Mucosa of stomach (tissue), 1 donor: ENCODE measurements around the gene BCAS1.
"Not testable (repeated sequence)": the region's sequence is repeated elsewhere in the genome, so short reads cannot be mapped to it uniquely, and the experiment has no call there.

Experiments
- H3K27me3 ChIP-seq: one replicate; pipeline ENCODE4 v1.7.0; 2013; ENCODE audit warnings: mild to moderate bottlenecking, low read length; ENCODE audit not compliant: control insufficient read depth, insufficient read depth
- H3K36me3 ChIP-seq: one replicate; pipeline ENCODE4 v1.7.0; 2013; ENCODE audit warnings: low read length; ENCODE audit not compliant: control insufficient read depth, insufficient read depth
- H3K4me1 ChIP-seq: one replicate; pipeline ENCODE4 v1.7.0; 2013; ENCODE audit warnings: mild to moderate bottlenecking, low read length; ENCODE audit not compliant: control insufficient read depth, insufficient read depth
- H3K4me3 ChIP-seq: one replicate; pipeline ENCODE4 v1.7.0; 2013; ENCODE audit warnings: low read length
- H3K9ac ChIP-seq: one replicate; pipeline ENCODE4 v1.7.0; 2013; ENCODE audit warnings: mild to moderate bottlenecking, low read length, moderate library complexity
- H3K9me3 ChIP-seq: one replicate; pipeline ENCODE4 v1.7.0; 2013; ENCODE audit warnings: mild to moderate bottlenecking, low read length, moderate library complexity; ENCODE audit not compliant: control insufficient read depth
- donor health status: Pancreatic carcinoma.

Gene BCAS1

DNA sequence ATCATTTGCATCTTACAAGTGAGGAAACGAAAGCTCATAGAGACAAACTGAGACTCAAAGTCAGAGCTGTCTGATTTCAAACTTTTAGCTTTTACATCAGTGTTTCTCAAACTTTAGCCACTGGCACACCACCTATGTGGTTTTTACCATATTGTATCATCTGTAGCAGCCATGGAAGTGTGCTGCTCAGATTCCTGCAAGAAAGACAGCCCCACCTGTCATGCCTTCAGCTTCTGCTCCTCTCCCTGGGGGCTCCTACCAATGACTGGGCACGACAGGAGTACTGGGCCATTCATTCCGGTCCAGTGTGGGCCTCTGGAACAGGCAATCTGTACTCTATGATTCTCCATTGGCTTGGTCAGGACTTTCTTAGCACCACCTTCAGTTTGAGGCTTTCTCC, 87.0 kb downstream of the BCAS1 start:
- no peaks in the 10 kb centered on the region for H3K27me3 ChIP-seq
- H3K9me3 ChIP-seq: no peaks in the 10 kb centered on the region
- H3K36me3 ChIP-seq: no peaks in the 10 kb centered on the region
- no peak overlapping the region for H3K9ac ChIP-seq
- no peak overlapping the region for H3K4me3 ChIP-seq
- H3K4me1 ChIP-seq: no peaks in the 10 kb centered on the region

DNA sequence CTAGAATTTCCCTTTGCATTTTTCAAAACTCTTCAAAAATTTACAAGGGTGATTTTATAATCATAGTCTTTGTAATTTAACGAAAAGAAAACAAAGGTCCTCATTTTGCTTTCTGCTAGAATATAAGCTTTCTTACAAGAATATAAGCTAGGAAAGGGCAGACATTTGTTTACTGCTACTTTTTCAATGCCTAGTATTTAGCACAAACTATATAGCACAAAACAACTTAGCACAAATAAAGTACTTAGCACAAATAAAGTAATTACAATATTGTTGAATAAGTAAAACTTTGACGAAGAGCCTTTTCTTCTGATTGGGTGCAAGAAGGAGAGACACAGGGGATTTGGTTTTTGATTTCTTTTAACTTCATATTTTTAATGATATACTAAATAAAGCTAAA, 87.8 kb downstream of the BCAS1 start:
- Histone ChIP-seq H3K4me3 (no peak overlapping the region), H3K36me3 (no peaks in the 10 kb centered on the region), H3K9me3 (no peaks in the 10 kb centered on the region), H3K9ac (no peak overlapping the region), H3K4me1 (no peaks in the 10 kb centered on the region), H3K27me3 (no peaks in the 10 kb centered on the region)

DNA sequence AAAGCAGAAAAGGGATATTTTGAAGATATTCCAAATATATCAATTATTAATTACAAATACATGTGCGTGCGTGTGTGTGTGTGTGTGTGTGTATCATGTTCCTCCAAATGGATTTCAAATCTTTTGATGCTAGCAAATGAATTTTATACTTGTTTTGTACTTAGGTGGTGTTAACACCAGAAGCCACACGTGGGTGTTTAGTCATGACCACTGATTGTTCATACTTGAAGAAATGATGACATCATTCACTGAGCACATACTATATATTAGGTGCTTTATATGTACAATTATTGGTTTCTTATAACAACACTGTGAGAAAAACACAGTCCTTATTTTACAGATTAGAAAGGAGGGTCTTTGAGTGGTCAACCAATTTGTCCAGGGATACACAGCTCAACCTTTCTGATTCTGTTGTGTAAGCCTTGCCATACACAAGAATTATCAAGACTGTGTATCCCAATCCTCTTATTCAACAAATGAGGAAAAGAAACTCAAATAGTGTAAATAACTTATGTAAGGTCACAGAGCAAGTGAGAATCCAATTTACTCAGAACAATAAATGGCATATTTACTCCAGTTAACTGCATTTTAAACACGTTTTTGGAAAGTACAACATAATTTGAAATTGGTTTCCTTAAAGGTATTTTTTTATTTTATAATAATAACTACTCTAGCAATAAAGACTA, 88.5 kb downstream of the BCAS1 start:
- H3K27me3 ChIP-seq: no peaks in the 10 kb centered on the region
- H3K9ac ChIP-seq: no peak overlapping the region
- no peaks in the 10 kb centered on the region for H3K36me3 ChIP-seq
- no peaks in the 10 kb centered on the region for H3K9me3 ChIP-seq
- H3K4me1 ChIP-seq: no peaks in the 10 kb centered on the region
- no peak overlapping the region for H3K4me3 ChIP-seq

DNA sequence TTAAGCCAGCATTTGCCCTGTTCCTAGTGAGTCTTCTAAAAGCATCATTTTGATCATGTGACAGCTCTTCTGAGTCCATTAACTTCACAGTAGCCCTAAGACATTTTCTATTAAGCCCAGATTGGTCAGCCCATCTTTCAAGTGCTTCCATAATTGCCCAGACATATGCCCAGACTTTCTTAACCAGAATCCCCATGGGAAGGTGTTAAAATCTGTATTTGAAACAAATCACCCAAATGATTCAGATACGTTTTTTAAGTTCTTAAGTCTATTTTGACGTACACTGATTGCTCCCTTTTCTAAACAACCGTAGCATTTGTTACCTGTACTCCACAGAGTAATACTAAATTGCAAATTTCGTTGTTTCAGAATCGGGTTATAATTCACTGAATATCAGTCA, 89.3 kb downstream of the BCAS1 start:
- Histone ChIP-seq H3K36me3 (no peaks in the 10 kb centered on the region), H3K4me1 (no peaks in the 10 kb centered on the region), H3K27me3 (no peaks in the 10 kb centered on the region), H3K9me3 (no peaks in the 10 kb centered on the region), H3K4me3 (no peak overlapping the region), H3K9ac (no peak overlapping the region)

GRCh38 chr20:53980031-53980465, 90.3 kb downstream of the BCAS1 start:
- Histone ChIP-seq H3K9me3 (no peaks in the 10 kb centered on the region), H3K27me3 (no peaks in the 10 kb centered on the region), H3K4me3 (no peak overlapping the region), H3K36me3 (no peaks in the 10 kb centered on the region), H3K9ac (no peak overlapping the region), H3K4me1 (no peaks in the 10 kb centered on the region)

DNA sequence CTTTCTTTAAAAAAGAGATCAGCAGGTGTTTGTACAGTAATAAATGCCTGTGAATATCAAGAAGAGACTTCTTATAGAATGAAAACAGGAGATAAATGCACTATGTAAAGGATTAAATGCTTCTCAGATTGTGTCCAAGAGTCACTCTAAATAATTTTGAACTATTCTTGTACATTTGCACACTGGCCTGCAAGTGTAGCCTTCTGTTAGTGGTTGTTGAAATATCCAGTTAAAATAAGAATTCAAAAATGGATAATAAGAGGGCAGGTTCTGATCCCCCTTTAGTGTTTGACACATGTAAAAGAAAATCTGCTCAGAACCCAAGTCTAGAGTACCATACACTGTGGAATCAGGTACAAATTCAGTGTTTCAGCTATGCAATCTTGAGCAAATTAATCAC, 91.9 kb downstream of the BCAS1 start:
- H3K4me1 ChIP-seq: no peaks in the 10 kb centered on the region
- H3K9ac ChIP-seq: no peak overlapping the region
- H3K4me3 ChIP-seq: no peak overlapping the region
- no peaks in the 10 kb centered on the region for H3K9me3 ChIP-seq
- no peaks in the 10 kb centered on the region for H3K27me3 ChIP-seq
- H3K36me3 ChIP-seq: no peaks in the 10 kb centered on the region

GRCh38 chr20:53977391-53977790, 93.0 kb downstream of the BCAS1 start:
- Histone ChIP-seq H3K36me3 (no peaks in the 10 kb centered on the region), H3K27me3 (no peaks in the 10 kb centered on the region), H3K4me1 (no peaks in the 10 kb centered on the region), H3K4me3 (no peak overlapping the region), H3K9me3 (no peaks in the 10 kb centered on the region), H3K9ac (no peak overlapping the region)

DNA sequence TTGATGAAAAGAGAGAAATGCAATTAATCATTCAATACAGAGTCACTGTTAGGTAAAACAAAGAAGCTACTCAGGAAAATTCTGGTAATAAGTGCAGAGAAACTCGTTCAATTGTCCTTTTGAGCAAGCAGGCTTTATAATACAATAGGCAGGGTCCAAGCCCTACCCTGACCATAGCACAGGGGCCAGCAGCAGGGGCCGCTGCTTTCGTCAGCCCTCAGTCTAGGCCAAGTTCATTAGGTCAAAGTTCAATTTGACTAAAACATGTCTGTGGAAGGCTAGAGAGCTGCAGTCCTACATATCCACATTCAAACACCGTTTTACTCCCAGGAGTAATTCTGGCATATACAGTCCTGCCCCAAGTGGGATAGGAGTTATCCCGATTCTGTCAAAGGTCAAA, 94.6 kb downstream of the BCAS1 start:
- Histone ChIP-seq H3K27me3 (no peaks in the 10 kb centered on the region), H3K36me3 (no peaks in the 10 kb centered on the region), H3K4me1 (no peaks in the 10 kb centered on the region), H3K9me3 (no peaks in the 10 kb centered on the region), H3K9ac (no peak overlapping the region), H3K4me3 (no peak overlapping the region)

DNA sequence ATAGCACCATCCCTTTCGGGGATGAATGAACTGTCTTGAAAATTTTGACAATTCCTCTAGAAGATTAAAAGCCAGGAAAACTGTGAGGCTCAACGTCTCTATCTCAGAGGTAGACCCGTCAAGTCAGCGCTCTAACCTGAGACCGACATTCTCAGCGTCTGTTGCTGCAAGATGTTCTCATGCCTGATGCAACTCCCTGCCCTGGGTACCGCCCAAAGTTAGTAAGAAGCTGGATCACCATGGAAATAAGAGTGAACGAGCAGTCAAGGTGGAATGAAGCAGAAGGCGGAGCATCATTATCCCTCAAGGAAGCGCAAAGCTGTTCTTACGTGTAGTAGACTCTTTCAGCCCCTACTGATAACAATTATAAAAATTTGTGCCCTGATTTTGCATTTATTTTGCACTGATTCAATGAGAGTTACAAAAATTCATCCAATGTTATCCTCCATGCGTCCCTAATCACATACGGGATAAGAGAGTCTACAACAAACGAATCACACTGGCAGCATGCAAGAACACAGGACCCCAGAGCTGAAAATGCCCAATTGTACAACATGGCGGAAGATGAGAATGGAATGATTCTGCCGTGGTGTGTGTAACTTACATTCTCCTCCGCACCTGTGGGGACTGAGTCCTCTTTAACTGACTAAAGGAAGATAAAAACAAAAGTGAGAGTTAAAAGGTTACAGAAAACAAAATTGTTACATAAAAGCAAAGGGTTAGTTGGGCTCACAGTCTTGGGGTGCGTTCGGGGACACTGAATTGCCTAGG, 95.4 kb downstream of the BCAS1 start:
- H3K27me3 ChIP-seq: no peaks in the 10 kb centered on the region
- H3K36me3 ChIP-seq: no peaks in the 10 kb centered on the region
- H3K4me3 ChIP-seq: no peak overlapping the region
- H3K9me3 ChIP-seq: no peaks in the 10 kb centered on the region
- no peak overlapping the region for H3K9ac ChIP-seq
- H3K4me1 ChIP-seq: no peaks in the 10 kb centered on the region

GRCh38 chr20:53973882-53974281, 96.5 kb downstream of the BCAS1 start:
- not testable (repeated sequence) for H3K4me1 ChIP-seq, H3K27me3 ChIP-seq, H3K4me3 ChIP-seq, H3K9ac ChIP-seq, H3K36me3 ChIP-seq, H3K9me3 ChIP-seq

GRCh38 chr20:53972179-53972578, 98.2 kb downstream of the BCAS1 start:
- Histone ChIP-seq H3K27me3 (no peaks in the 10 kb centered on the region), H3K4me3 (no peak overlapping the region), H3K9ac (no peak overlapping the region), H3K4me1 (no peaks in the 10 kb centered on the region), H3K9me3 (no peaks in the 10 kb centered on the region), H3K36me3 (no peaks in the 10 kb centered on the region)

DNA sequence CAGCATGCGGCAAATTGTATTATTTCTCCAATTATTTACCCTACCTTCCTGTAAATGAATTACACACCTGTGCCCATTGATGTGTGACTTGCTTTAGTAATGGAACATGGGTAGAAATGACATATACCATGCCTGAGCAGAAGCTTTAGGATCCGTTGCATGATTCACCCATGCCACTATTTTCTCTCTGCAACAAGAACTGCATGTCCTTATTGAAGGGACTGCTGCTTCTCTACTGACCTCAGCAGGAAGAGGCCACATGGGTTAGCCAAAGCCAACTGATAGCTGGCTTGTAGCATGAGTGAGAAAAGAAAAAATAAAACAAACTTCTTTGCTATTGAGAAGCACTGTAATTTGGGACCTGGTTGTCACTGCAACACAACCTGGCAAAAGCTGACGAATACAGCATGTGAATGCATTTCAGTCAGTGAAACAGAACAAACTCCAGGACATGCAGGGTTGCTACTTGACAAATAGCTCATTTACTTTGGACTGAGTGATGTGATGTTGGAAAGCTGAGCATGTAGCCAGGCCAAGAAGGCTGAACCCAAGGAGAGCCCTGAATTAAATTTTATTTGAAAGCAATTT, 99.2 kb downstream of the BCAS1 start:
- Histone ChIP-seq H3K4me1 (no peaks in the 10 kb centered on the region), H3K27me3 (no peaks in the 10 kb centered on the region), H3K9me3 (no peaks in the 10 kb centered on the region), H3K36me3 (no peaks in the 10 kb centered on the region), H3K4me3 (no peak overlapping the region), H3K9ac (no peak overlapping the region)
